VCaP (cell line): ENCODE results near the gene SLC9A6.

Experiments
- H3K27ac ChIP-seq: fragments of 450-650 bp; 2 replicates; pipeline ENCODE4 v1.5.1; 2017
- CTCF ChIP-seq: fragments of 450-650 bp; conservative IDR thresholded peaks from 2 replicates; pipeline ENCODE4 v1.5.1; 2017; ENCODE audit warnings: mild to moderate bottlenecking, moderate library complexity

The SLC9A6 gene

DNA sequence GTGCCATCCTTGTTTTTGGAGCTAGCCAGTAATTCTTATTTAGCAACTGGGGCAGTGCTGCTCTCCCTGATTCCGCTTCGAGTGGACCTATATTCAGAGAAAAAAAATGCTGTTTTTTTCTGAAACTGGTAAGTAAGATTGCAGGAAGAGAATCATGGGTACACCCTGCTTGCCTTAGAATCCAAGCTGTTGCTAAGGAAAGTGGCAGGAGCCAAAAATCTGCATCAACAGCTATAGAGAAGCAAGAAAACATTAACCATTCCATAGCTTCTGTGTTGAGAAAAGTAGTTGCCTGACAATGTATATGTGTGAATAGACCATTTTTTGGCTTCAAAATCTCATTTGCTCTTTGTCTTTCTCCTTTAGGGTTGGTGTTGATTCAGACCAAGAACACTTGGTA is 44.5 kb downstream of the SLC9A6 start:
- TF ChIP-seq CTCF, result no peak
- no peak overlapping the region for H3K27ac ChIP-seq

DNA sequence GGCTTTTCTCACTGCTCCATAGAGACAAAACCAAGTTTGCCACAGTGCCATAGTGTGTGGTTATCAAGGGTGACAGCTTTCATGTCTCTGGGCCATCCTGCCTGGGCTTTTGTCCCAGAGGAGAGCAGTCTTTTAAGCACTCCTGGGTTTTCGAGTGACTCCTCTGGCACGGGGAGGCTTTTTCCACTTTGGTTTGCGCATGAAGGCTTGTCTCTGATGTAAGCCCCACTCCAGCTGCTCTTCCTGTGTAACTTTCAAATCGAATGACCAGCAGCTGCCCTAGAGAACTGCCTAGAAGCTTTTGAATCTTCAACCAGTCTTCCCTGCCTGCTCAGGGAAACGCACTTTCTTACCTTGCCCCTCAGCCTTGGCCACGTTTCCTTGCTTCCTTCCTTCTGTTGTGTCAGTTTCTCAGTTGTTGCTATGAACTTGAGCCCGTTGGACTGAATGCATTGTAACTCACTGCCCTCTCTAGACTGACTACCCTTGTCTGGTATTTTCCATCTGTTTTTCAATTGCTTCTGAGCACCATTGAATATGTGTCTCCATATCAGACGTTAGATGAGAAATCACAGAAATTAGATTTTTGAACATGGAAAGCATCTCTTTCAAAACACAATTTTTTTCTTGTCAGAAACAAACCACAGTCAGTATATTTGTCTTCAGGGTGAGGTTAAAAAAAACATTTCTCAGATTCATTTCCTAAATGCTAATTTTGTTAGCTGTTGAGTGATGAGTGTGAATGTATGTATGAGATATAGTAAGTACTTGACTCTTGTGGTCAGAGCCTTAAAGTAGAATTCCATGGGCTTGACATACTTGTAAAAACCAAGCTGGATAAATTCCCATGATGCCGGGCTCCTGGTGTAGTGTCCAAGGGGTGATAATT is 45.3 kb downstream of the SLC9A6 start:
- no peak for TF ChIP-seq CTCF
- no peak overlapping the region for H3K27ac ChIP-seq

- no peak overlapping the region for H3K27ac ChIP-seq
- no peak for TF ChIP-seq CTCF
These were observed 46.4 kb downstream of the SLC9A6 start for GRCh38 chrX:136031626-136032025.

DNA sequence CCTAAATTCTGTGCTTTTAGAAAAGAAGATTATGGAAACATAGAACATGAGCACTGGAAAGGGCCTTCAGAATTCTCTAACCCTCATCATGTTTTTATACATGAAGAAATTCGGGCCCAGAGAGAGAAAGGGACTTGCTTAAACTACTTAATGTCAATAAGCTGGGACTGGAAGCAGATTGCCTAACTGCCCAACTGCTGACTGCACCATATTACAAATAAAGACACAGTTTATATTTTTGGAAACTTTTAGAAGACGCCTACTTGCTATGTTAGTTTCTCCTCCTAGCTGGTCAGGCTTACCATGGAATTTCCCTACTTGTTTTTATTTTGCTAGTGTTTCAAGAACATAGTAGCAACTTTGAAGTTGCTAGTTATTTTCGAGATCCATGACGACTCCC is 47.1 kb downstream of the SLC9A6 start:
- no peak for TF ChIP-seq CTCF
- H3K27ac ChIP-seq, result no peak overlapping the region

- TF ChIP-seq CTCF, result no peak
- H3K27ac ChIP-seq, result no peak overlapping the region
These were observed 49.4 kb downstream of the SLC9A6 start for GRCh38 chrX:136034668-136035067.

- TF ChIP-seq CTCF, result no peak
- H3K27ac ChIP-seq, result no peak overlapping the region
These were observed 50.4 kb downstream of the SLC9A6 start for GRCh38 chrX:136035663-136036062.

DNA sequence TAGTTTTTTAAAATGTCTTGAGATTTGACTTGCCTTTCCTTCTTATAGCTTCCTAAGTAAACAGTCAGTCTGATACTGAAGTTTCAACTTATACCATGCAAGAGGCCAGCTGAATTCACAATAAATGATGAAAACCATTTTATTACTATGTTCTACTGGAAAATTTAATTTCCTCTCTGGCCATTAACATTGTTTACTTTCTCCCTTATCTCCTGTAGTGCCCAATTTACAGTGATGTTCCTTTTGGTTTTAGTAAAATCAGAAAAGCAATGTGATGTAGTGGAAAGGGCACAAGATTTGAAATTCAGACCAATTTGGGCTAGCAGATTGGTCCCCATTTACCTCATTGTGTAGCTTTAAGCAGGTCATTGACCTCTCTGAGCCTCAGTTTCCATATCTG is 54.2 kb downstream of the SLC9A6 start:
- no peak for TF ChIP-seq CTCF
- H3K27ac ChIP-seq, result peak overlapping the region; percentile 66
